Left renal pelvis (tissue), 4 donors: ENCODE results near the gene PML. TPM values are rescaled to one million over a fixed set of nuclear protein-coding genes. Genes with fewer than 3 reads are reported as not detected.
A peak's percentile ranks its signal among the peaks of the same experiment; 100 is the strongest.

Source experiments
- DNase-seq, 4 donors: peaks; one replicate each; pipeline ENCODE4 v3.0.0-alpha.2; 2013; ENCODE audit warnings: low read depth in 4 of 4, low spot score in 3 of 4
- polyA plus RNA-seq, 4 donors: library from polyadenylated mRNA; unstranded; fragments of 120-200 nt; gene quantifications; one replicate each; pipeline ENCODE4 v1.2.1, GENCODE V29; 2013; ENCODE audit not compliant: insufficient read length in 4 of 4

Gene PML, protein sequence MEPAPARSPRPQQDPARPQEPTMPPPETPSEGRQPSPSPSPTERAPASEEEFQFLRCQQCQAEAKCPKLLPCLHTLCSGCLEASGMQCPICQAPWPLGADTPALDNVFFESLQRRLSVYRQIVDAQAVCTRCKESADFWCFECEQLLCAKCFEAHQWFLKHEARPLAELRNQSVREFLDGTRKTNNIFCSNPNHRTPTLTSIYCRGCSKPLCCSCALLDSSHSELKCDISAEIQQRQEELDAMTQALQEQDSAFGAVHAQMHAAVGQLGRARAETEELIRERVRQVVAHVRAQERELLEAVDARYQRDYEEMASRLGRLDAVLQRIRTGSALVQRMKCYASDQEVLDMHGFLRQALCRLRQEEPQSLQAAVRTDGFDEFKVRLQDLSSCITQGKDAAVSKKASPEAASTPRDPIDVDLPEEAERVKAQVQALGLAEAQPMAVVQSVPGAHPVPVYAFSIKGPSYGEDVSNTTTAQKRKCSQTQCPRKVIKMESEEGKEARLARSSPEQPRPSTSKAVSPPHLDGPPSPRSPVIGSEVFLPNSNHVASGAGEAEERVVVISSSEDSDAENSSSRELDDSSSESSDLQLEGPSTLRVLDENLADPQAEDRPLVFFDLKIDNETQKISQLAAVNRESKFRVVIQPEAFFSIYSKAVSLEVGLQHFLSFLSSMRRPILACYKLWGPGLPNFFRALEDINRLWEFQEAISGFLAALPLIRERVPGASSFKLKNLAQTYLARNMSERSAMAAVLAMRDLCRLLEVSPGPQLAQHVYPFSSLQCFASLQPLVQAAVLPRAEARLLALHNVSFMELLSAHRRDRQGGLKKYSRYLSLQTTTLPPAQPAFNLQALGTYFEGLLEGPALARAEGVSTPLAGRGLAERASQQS
- polyA plus RNA-seq = 10 to 100 TPM; 25.8 to 40.1 (median 33.3) TPM

DNA sequence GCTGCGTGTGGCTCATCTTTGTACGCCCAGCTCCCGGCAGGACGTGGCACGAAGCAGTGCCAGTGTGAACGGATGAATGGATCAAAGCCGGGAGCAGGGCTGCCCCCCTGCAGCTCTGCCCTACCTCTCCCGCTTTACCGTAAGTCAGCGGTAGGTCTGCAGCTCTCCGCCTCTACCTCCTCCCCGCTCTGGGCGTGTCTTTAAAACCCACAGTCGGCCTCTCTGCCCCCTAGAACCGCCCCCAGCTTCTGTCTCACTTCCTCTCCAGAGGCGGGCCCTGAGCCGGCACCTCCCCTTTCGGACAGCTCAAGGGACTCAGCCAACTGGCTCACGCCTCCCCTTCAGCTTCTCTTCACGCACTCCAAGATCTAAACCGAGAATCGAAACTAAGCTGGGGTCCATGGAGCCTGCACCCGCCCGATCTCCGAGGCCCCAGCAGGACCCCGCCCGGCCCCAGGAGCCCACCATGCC, at the start of gene PML:
PML (plus strand) TSS at position 304 of the 471 bp plus-strand sequence; CDS start at position 401, 97 bp downstream.
- peak; percentile 82 to 89 (median 85) for DNase-seq

GRCh38 chr15:73945130-73945508, 49.4 kb upstream of the PML start:
- no peak for DNase-seq

DNA sequence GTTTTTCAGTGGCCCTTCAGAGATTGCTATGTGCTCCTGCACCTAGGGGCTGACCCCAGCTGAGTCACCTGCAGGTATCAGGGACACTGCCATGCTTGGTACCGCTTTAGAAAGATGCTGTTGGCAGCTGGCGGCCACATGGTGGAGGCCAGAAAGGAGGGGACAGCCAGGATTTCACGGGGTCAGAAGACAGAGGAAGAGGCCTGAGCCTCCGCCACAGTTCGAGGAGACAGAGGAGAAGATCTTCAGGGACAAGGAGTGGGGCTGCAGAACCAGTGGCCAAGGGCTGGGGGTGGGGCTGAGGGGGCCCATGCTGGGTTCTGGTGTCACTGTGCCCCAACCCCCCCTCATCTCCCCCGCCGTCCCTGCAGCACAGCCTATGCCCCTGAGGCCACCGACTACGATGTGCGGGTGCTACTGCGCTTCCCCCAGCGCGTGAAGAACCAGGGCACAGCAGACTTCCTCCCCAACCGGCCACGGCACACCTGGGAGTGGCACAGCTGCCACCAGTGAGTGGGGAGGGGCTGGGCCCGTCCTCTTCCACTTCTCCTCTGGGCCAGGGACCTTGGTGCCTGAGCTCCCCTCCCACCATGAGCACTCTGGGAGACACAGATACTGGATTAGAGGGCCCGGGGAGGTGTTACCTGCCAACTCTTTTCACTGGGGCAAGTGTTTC, 48.3 kb upstream of the PML start:
- no peak for DNase-seq

DNA sequence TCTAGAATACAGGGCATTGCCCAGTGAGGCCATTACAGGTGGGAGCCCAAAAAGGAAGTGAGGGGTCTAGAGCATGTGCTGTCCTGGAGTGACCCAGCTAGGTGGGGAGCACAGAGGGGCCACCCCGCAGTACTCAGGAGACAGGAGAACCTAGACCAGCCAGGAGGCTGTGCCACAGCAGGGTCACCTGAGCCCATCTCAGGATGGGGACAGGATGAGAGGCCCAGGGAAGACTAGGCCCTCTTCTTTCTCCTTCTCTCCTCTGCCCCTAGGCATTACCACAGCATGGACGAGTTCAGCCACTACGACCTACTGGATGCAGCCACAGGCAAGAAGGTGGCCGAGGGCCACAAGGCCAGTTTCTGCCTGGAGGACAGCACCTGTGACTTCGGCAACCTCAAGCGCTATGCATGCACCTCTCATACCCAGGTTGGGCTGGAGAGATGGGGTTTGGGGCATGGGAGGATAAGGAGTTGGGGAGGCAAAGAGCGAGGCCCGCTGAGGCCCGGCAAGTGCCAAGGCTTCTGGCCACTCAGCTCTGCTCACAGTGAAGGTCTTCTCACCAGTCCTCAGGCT, 47.6 kb upstream of the PML start:
- no peak for DNase-seq

DNA sequence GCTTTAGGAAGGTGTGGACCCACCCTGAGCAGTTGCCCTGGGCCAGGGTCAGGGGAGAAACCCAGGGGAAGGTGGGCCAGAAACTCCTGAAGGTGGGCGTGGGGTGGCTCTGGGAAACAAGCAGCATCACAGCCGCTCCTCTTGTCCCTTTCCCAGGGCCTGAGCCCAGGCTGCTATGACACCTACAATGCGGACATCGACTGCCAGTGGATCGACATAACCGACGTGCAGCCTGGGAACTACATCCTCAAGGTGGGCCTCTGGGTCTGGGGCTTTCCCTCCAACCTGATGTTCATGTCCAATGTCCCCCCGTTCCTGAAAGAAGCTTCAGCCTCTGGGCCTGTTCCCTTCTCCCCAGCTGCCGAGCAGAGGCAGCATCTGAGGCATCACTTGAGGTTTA, 46.9 kb upstream of the PML start:
- DNase-seq = no peak

GRCh38 chr15:73948396-73948795, 46.1 kb upstream of the PML start:
- DNase-seq = no peak

DNA sequence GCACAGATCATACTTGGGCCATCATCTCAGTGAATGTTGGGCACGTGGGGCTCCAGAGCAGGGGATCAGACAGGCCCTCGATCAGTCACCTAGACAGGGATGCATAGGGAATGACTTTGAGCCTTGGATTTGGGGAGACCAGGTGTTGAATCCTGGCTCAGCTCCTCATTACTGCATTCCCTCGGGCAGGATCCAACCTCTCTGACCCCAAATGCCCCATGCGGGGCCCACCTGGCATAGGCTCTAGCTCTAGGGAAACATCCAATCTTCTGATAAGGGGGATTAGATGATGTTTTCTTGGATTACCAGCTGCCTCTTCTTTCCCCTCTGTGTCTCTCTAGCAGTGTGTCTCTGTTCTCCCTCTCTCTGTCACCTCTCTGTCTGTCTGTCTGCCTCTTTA, 45.5 kb upstream of the PML start:
- DNase-seq = no peak

GRCh38 chr15:73949496-73949895, 45.0 kb upstream of the PML start:
- DNase-seq = no peak

GRCh38 chr15:73950479-73950830, 44.1 kb upstream of the PML start:
- no peak for DNase-seq

- DNase-seq = peak in 3 of 4 donors; percentile 79 to 83 (median 79)
Observed at GRCh38 chr15:73950831-73951561, 43.5 kb upstream of the PML start.

- DNase-seq = no peak
Observed at GRCh38 chr15:73951601-73952000, 42.9 kb upstream of the PML start.

GRCh38 chr15:73952171-73952912, 42.2 kb upstream of the PML start:
- DNase-seq = no peak

DNA sequence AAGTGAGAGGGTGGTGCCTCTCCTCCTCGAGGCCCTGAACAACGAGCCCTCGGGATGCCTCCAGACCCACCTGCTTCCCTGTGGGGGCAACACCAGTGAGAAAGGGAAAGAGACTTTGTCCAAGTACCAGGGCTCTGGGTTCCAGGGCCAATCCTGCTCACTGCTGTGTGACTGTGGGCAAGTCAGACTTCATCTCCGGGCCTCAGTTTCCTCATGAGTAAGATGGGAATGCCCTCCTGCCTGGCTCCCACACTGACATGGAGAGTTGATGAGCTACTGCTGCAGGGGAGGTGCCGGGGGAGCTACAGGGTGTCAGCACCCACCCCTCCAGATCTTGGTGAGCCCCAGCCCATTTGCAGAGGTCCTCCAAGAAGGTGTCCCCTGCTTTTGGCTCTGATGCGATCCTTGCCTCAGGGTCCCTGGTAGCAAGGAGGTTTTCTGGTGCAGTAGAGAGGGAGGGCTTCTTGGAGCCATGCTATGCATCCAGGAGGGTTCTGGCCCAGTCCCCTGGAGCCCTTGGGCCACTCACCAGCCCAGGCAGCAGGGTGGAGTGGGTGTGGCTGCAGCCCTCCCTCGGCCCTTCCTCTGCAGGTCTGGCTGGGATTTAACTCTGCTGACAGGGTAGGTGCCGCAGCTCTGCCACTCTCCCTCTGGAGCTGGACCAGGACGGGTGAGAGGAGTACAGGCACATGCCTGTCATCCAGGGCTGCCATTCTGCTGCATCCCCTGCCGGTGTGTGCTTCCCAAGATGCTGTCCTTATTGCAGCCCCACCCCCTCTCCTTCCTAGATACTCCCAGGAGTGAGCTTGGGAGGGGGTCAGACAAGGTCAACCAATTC, 41.4 kb upstream of the PML start:
- no peak for DNase-seq

DNA sequence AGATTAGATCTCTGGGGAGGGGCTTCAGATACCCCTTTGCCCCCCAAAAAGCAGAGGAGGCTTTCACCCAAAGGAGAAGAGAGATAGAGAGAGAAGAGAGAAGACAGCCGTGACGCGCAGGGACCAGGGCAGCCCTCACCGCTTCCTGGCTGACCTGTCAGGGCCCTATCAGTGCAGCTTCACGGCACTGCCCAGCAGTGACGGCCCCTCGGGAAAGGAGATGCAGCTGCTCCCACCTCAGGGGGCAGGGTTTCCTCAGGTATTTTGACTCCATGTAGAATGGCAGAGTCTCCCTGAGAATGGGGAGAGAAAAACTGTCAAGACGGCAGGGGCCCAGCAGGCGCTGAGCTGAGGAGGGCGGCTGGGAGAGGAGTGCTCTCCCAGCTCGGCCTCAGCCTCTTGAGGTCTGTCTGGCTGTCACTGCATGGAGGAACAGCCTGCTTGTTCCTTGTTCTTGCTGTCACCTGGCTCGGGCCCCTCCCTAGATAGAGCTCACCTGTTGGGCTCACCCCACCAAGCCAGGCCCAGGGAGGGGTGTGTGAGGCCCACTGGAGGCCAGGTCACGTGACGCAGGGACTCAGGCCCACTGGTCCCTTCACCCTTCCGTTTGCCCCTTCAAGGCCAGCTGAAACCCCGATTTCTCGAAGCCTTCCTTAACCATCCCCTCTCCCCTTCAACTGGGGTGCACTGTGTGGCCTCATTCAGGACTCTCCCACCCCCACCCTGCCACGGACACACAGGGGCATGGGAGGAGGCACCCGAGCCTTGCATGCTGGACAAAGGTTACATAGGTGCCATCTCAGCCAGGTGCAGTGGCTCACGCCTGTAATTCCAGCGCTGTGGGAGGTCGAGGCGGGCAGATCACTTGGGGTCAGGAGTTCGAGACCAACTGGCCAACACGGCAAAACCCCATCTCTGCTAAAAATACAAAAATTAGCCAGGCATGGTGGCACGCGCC, 40.0 kb upstream of the PML start:
- DNase-seq = no peak

GRCh38 chr15:73955326-73955725, 39.2 kb upstream of the PML start:
- no peak for DNase-seq

DNA sequence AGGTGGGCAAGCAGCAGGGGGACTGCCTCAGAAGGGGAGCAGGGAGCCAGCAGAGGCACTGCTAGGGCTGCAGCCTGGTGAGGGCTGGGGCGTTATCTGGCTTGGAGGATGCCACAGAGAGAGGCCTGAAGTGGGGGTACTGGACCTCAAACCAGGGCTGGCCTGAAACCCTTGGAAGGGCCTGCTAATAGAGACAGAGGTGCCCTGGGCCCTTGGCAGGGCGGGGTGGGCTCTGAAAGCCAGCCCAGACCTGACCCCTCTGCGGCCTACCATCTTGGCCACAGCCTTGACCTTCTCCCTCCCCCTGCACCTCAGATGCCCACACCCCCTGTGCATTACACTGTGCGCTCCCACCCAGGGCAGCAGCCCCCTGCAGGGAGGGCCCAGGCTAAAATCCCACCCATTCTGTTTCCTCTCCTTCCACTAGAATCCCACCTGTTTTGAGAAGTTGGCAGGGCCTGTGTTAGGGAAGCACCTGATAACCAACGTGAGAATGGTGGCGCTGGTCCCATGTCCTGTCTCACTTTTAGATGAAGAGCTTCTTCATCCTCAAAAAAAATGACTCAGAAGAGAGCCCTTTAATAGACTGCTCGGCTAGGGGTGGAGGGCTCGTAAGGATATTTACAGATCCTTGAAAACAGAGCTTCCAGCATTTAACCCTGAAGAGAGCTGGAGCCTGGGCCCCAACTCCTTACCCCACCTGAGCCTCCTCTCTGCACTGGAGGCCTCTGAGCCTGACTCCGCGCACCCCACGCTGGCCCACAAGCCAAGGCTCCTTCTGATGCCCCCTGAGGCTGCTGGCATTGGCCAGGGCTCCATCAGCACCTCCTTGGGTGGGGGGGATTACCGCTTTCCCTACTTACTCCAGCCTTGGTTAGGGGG, 38.4 kb upstream of the PML start:
- no peak for DNase-seq
